ENCODE data around the gene CHMP5. TPM values are rescaled to one million over a fixed set of nuclear protein-coding genes. Genes with fewer than 3 reads are reported as not detected.
A peak's percentile ranks its signal among the peaks of the same experiment; 100 is the strongest.

CHMP5 gene
- total and polyA plus RNA-seq, 7 experiments from 2014 or later: 21.4 to 74.6 (median 37.8) TPM

- ATAC-seq (peak; percentile 76), DNase-seq (peak; percentile 36 to 73 (median 65))
- H3K36me3 ChIP-seq (ENCODE audit: control insufficient read depth in 2 of 3, insufficient read depth in 3 of 3, low read length in 3 of 3): no peaks in the 10 kb centered on the region
- intact Hi-C loops (cut with micrococcal nuclease): loop anchor here (1.0 to 2.0 kb wide), 11 partner anchors 23 to 645 kb away; partner anchors contain the start of genes APTX (in 1 of the 2), B4GALT1 (in 1 of the 2) and BAG1 (in 1 of the 2)
- ChIA-PET CTCF (interaction anchor here (0.6 to 2.1 kb wide), 21 partner anchors 12 to 183 kb away, joined by 3 to 18 read pairs (median 4); partner anchors contain the start of gene B4GALT1), POLR2A (interaction anchor here (1.0 to 1.9 kb wide), 4 partner anchors 59 to 148 kb away, joined by 3 to 7 read pairs (median 4); partner anchors contain the start of gene B4GALT1)
- no peaks in the 10 kb centered on the region for H3K27me3 ChIP-seq (ENCODE audit: control insufficient read depth in 2 of 2, insufficient read depth in 2 of 2, low read length in 2 of 2)
- Mint-ChIP-seq H3K27ac (peak overlapping the region in 3 of 9 donors; percentile 14 to 68 (median 25)), H3K9me3 (no peaks in the 10 kb centered on the region), H3K36me3 (no peaks in the 10 kb centered on the region), H3K4me1 (peaks cover 10 to 35% (median 18%) of the 10 kb centered on the region in 7 donors), H3K27me3 (peaks cover 0 to 6% (median 0%) of the 10 kb centered on the region in 5 donors), H3K4me3 (no peak overlapping the region)
- peaks cover 0 to 3% of the 10 kb centered on the region in 2 donors for H3K4me1 ChIP-seq (ENCODE audit: control insufficient read depth in 2 of 2, insufficient read depth in 2 of 2, low read length in 2 of 2)
- H3K9me3 ChIP-seq (ENCODE audit: control insufficient read depth in 2 of 3, low read length in 3 of 3): no peaks in the 10 kb centered on the region
- no peak overlapping the region for H3K4me3 ChIP-seq (ENCODE audit: low read length)
- H3K27ac ChIP-seq (ENCODE audit: low read depth, low read length): no peak overlapping the region
Measured at GRCh38 chr9:33225319-33226147, 39.3 kb upstream of the CHMP5 start.

GRCh38 chr9:33227008-33227398, 37.8 kb upstream of the CHMP5 start:
- Mint-ChIP-seq H3K36me3 (no peaks in the 10 kb centered on the region), H3K27ac (peak overlapping the region in 1 of 9 donors; percentile 27), H3K4me1 (peaks cover 9 to 21% (median 10%) of the 10 kb centered on the region in 7 donors), H3K9me3 (no peaks in the 10 kb centered on the region), H3K4me3 (no peak overlapping the region), H3K27me3 (peaks cover 0 to 7% (median 0%) of the 10 kb centered on the region in 5 donors)
- no peak overlapping the region for H3K27ac ChIP-seq (ENCODE audit: low read depth, low read length)
- DNase-seq: no peak
- POLR2A ChIA-PET: interaction anchor here (1.5 kb wide), 1 partner anchor 144 kb away, joined by 4 read pairs; no protein-coding TSS in a partner anchor
- intact Hi-C loops (cut with micrococcal nuclease): no loop called here
- peaks cover 0 to 3% of the 10 kb centered on the region in 2 donors for H3K4me1 ChIP-seq (ENCODE audit: control insufficient read depth in 2 of 2, insufficient read depth in 2 of 2, low read length in 2 of 2)
- ATAC-seq: peak; percentile 72
- H3K4me3 ChIP-seq (ENCODE audit: low read length): no peak overlapping the region
- H3K27me3 ChIP-seq (ENCODE audit: control insufficient read depth in 2 of 2, insufficient read depth in 2 of 2, low read length in 2 of 2): no peaks in the 10 kb centered on the region
- no peaks in the 10 kb centered on the region for H3K36me3 ChIP-seq (ENCODE audit: control insufficient read depth in 2 of 3, insufficient read depth in 3 of 3, low read length in 3 of 3)
- H3K9me3 ChIP-seq (ENCODE audit: control insufficient read depth in 2 of 3, low read length in 3 of 3): no peaks in the 10 kb centered on the region
- CTCF ChIA-PET: interaction anchor here (0.7 to 2.1 kb wide), 9 partner anchors 12 to 166 kb away, joined by 4 to 18 read pairs (median 6); no protein-coding TSS in a partner anchor

- ATAC-seq (no peak), DNase-seq (no peak)
- peaks cover 0 to under 1% (median 0%) of the 10 kb centered on the region in 5 donors for H3K36me3 Mint-ChIP-seq
- intact Hi-C loops (cut with micrococcal nuclease): no loop called here
- no peaks in the 10 kb centered on the region for H3K27me3 ChIP-seq (ENCODE audit: control insufficient read depth in 2 of 2, insufficient read depth in 2 of 2, low read length in 2 of 2)
- H3K9me3 ChIP-seq (ENCODE audit: control insufficient read depth in 2 of 3, low read length in 3 of 3): no peaks in the 10 kb centered on the region
- peaks cover 0 to 7% (median under 1%) of the 10 kb centered on the region in 5 donors for H3K27me3 Mint-ChIP-seq
- no peak overlapping the region for H3K27ac ChIP-seq (ENCODE audit: low read depth, low read length)
- peak overlapping the region in 1 of 9 donors; percentile 46 for H3K27ac Mint-ChIP-seq
- ChIA-PET CTCF (no interaction called here), POLR2A (no interaction called here)
- H3K4me1 ChIP-seq (ENCODE audit: control insufficient read depth in 2 of 2, insufficient read depth in 2 of 2, low read length in 2 of 2): peaks cover 0 to 3% of the 10 kb centered on the region in 2 donors
- H3K4me3 Mint-ChIP-seq: no peak overlapping the region
- H3K36me3 ChIP-seq (ENCODE audit: control insufficient read depth in 2 of 3, insufficient read depth in 3 of 3, low read length in 3 of 3): no peaks in the 10 kb centered on the region
- no peak overlapping the region for H3K4me3 ChIP-seq (ENCODE audit: low read length)
- peaks cover 9 to 21% (median 10%) of the 10 kb centered on the region in 7 donors for H3K4me1 Mint-ChIP-seq
- peaks cover 0 to 2% (median 0%) of the 10 kb centered on the region in 11 donors for H3K9me3 Mint-ChIP-seq
Measured at GRCh38 chr9:33227741-33228140, 37.1 kb upstream of the CHMP5 start.

- H3K27ac Mint-ChIP-seq: no peak overlapping the region
Measured at GRCh38 chr9:33228606-33229005, 36.2 kb upstream of the CHMP5 start.

GRCh38 chr9:33229359-33230114, 35.3 kb upstream of the CHMP5 start:
- intact Hi-C loops (cut with micrococcal nuclease): no loop called here
- Mint-ChIP-seq H3K4me1 (peaks cover 9 to 21% (median 12%) of the 10 kb centered on the region in 7 donors), H3K4me3 (no peak overlapping the region), H3K27me3 (peaks cover 0 to 5% (median 4%) of the 10 kb centered on the region in 5 donors), H3K9me3 (peaks cover 0 to 2% (median 0%) of the 10 kb centered on the region in 11 donors), H3K27ac (no peak overlapping the region), H3K36me3 (peaks cover 0 to 4% (median 0%) of the 10 kb centered on the region in 5 donors)
- ATAC-seq (no peak), DNase-seq (no peak)
- Histone ChIP-seq H3K27ac (ENCODE audit: low read depth, low read length) (no peak overlapping the region), H3K4me3 (ENCODE audit: low read length) (no peak overlapping the region), H3K9me3 (ENCODE audit: control insufficient read depth in 2 of 3, low read length in 3 of 3) (no peaks in the 10 kb centered on the region), H3K4me1 (ENCODE audit: control insufficient read depth in 2 of 2, insufficient read depth in 2 of 2, low read length in 2 of 2) (peaks cover 0 to 3% of the 10 kb centered on the region in 2 donors), H3K36me3 (ENCODE audit: control insufficient read depth in 2 of 3, insufficient read depth in 3 of 3, low read length in 3 of 3) (no peaks in the 10 kb centered on the region), H3K27me3 (ENCODE audit: control insufficient read depth in 2 of 2, insufficient read depth in 2 of 2, low read length in 2 of 2) (no peaks in the 10 kb centered on the region)
- ChIA-PET POLR2A (interaction anchor here (0.7 kb wide), 1 partner anchor 738 kb away, joined by 4 read pairs; no protein-coding TSS in a partner anchor), CTCF (interaction anchor here (1.5 kb wide), 1 partner anchor 147 kb away, joined by 3 read pairs; no protein-coding TSS in a partner anchor)

More at GRCh38 chr9:33228606-33229005, 36.2 kb upstream of the CHMP5 start:
- ATAC-seq (no peak), DNase-seq (no peak)
- Mint-ChIP-seq H3K36me3 (peaks cover 0 to 4% (median 0%) of the 10 kb centered on the region in 5 donors), H3K4me3 (no peak overlapping the region), H3K27me3 (peaks cover 0 to 5% (median 3%) of the 10 kb centered on the region in 5 donors), H3K4me1 (peaks cover 9 to 21% (median 11%) of the 10 kb centered on the region in 7 donors), H3K9me3 (peaks cover 0 to 2% (median 0%) of the 10 kb centered on the region in 11 donors)
- H3K4me1 ChIP-seq (ENCODE audit: control insufficient read depth in 2 of 2, insufficient read depth in 2 of 2, low read length in 2 of 2): peaks cover 0 to 3% of the 10 kb centered on the region in 2 donors
- POLR2A ChIA-PET: interaction anchor here (0.7 kb wide), 1 partner anchor 739 kb away, joined by 4 read pairs; no protein-coding TSS in a partner anchor
- H3K4me3 ChIP-seq (ENCODE audit: low read length): no peak overlapping the region
- no peak overlapping the region for H3K27ac ChIP-seq (ENCODE audit: low read depth, low read length)
- no peaks in the 10 kb centered on the region for H3K36me3 ChIP-seq (ENCODE audit: control insufficient read depth in 2 of 3, insufficient read depth in 3 of 3, low read length in 3 of 3)
- no peaks in the 10 kb centered on the region for H3K9me3 ChIP-seq (ENCODE audit: control insufficient read depth in 2 of 3, low read length in 3 of 3)
- intact Hi-C loops (cut with micrococcal nuclease): no loop called here
- no peaks in the 10 kb centered on the region for H3K27me3 ChIP-seq (ENCODE audit: control insufficient read depth in 2 of 2, insufficient read depth in 2 of 2, low read length in 2 of 2)
- CTCF ChIA-PET: interaction anchor here (1.5 kb wide), 1 partner anchor 147 kb away, joined by 3 read pairs; no protein-coding TSS in a partner anchor
